NCI-H2107 treated with DMSO at 0.1 percent for 48 hours (cell line): ENCODE data around the gene LEFTY2.
"Not testable (repeated sequence)": the region's sequence is repeated elsewhere in the genome, so short reads cannot be mapped to it uniquely, and the experiment has no call there.

Experiments
- DNase-seq: peaks from one replicate; lab custom pipeline; 2025; ENCODE audit not compliant: unreplicated experiment; lab: John Stamatoyannopoulos, UW

Gene LEFTY2, protein sequence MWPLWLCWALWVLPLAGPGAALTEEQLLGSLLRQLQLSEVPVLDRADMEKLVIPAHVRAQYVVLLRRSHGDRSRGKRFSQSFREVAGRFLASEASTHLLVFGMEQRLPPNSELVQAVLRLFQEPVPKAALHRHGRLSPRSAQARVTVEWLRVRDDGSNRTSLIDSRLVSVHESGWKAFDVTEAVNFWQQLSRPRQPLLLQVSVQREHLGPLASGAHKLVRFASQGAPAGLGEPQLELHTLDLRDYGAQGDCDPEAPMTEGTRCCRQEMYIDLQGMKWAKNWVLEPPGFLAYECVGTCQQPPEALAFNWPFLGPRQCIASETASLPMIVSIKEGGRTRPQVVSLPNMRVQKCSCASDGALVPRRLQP

DNA sequence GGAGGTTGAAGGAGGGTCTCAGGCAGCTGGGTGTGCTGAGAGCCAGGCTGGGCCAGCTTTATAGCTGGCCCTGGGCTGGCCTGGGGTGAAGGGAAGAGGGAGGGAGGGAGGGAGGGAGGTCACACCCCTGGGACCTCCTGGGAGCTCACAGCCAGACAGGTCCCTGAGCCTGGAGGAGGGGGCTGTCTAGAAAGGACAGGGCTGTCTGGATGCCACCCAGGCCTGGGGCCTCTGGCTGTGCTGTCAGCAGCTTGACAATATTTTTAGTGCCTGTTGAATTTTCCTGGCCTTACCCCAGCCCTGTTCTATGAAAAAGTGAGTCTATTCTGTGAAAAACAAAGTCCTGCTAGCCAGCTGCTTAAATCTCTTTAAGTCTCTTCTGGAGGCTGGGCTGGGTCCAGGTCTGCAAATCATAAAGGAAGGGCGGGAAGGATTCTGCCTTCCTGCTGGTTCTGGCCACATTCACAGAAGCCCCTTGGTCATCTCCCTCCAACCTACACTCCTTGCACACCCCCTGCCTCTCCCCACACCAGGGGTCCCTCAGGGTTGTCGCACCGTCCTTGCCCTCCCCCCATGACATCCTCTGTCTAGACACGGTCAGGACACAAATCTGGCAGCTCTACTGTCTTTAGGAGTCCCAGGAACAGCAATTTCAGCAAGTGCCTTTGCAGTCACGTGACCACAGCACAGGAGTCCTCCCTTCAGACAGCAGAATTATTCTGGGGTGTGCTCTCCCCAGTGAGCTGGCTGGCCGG, at the start of gene LEFTY2:
LEFTY2 (minus strand) TSS at position 34 of the 755 bp plus-strand sequence. CDS start 80 bp downstream, outside the sequence.
- DNase-seq, result no peak

DNA sequence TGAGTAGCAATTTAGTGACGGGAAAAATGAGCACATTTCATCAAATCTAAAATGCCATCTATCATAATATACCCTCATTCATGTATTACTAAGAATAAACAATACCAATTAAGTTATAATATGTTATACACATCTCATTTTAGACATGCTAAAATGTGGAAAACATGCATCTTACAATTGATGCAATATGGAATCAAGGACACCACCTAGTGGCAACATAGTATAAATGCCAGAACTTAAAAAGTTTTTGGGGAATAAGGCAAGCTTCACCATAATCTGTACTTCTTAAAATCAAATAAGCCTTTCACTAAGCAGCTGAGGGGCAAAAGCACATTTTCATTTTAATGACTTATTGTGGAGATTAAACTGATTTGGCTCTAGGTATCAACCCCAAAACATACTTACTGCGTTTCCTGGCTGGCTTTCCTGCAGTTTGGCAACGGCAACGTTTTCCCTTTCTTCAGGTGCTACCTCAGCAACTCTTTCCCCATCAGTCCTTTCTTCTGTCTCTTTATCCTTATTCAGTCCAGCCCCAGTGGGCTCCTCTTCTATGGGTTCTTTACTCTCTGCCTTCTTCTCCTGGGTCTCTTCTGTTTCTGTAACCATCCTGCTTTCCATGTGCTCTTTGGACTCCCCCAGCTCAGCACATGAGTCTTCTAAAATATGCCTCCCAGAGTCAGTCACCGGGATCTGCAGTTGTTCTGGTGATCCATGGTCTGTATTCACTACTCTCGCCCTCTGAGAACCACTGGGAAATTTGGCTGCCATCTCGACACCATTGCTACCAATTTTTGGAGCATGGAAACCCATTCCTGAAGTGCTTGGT, 46.7 kb upstream of the LEFTY2 start:
- DNase-seq, result peak; percentile 49

DNA sequence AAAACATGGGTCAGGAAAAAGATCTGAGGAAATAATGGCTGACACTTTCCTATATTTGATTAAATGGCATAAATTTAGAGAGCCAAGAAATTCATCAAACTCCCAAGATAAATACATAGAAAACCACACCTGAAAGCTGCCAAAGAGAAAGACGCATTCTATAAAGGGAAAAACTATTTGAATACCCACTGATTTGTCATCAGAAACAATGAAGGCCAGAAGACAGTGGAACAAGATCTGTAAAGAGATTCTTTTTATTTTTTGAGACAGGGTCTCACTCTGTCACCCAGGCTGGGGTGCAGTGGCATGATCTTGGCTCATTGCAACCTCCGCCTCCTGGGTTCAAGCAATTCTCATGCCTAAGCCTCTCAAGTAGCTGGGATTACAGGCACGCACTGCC, 40.7 kb upstream of the LEFTY2 start:
- DNase-seq, result no peak

DNA sequence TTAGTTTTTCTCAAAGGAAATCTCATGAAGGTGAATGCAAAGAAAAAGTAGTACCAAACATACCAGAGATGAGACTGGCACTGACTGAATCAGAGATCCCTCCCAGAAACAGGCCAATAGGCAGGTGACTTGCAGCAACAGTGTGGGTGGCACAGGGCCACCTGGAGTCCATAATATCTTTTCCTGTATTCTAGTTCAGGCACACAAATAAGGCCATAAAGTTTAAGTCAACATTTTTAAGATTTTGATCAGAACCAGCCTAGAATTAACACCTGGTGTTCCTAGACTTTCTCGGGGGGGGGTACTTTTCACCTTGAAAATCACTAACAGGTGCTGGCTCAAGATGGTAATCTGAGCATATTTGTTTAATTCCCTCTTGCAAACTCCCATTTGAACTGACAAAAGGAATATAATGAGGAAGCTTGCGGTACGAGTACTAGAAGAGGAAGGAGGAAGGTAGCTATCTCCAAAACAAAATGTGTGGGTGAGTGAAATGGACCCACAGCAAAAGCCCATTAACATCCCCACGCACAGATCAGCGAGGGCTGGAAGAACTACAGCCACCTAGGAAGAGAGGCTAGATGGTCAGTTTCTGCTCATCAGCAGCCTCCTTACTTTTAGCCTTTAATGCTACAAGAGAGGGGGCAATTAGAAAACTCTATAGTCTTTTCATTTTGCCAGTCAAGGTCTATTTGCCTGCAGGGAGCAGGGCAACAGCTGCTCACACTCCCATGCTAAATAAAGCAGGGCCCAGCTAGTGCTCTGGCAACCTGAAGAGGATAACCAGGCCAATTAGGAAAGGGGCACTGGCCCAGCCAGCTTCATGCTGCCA, 39.2 kb upstream of the LEFTY2 start:
- peak; percentile 94 for DNase-seq

- DNase-seq, result no peak
Measured at GRCh38 chr1:225979421-225979820, 38.4 kb upstream of the LEFTY2 start.

DNA sequence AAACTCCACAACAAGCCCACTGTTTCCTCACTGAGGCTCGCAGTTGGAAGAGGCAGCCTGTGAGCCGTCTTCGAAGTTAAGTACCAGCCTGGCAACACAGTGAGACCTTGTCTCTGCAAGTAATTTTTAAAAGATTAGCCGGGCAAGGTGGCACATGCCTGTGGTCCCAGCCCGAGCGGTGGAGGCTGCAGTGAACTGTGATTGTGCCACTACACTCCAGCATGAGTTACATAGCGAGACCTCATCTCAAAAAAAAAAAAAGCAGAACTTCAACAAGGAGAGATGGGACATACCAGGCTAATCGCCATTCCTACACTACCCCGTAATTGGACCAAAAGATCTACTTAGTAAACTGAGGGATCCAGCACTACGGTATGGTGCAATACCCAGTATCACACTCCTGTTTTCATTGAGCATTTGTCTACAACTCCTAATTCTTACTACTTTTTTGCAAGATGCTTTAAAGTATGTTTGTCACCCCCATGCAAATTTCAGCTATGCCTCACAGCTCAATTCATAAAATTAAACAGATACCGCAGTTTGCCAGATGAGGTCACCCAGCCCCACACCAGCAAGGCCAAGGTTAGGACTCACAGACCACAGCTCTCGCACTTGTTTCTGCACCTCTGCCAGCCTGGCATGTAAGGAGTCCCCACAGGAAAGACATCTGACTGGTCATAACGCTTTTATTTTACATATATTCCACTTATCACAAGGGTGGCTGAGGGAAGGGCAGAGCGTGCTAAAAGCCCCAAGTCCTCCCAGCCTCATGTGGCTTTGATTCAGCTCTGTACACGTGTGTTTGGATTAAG, 37.1 kb upstream of the LEFTY2 start:
- no peak for DNase-seq

DNA sequence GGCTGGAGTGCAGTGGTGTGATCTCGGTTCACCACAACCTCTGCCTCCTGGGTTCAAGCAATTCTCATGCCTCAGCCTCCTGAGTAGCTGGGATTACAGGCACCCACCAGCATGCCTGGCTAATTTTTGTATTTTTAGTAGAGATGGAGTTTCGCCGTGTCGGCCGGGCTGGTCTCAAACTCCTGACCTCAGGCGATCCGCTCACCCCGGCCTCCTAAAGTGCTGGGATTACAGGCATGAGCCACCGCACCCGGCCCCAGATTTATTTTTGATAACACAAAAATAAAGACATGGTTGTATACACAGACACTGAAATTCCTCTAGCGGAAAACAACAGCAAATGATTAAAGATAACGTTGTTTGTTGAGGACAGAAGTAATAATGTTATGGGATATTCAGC, 34.1 kb upstream of the LEFTY2 start:
- not testable (repeated sequence) for DNase-seq

GRCh38 chr1:225974454-225974853, 33.4 kb upstream of the LEFTY2 start:
- no peak for DNase-seq

- DNase-seq, result peak; percentile 97
Measured at GRCh38 chr1:225973158-225973557, 32.1 kb upstream of the LEFTY2 start.

DNA sequence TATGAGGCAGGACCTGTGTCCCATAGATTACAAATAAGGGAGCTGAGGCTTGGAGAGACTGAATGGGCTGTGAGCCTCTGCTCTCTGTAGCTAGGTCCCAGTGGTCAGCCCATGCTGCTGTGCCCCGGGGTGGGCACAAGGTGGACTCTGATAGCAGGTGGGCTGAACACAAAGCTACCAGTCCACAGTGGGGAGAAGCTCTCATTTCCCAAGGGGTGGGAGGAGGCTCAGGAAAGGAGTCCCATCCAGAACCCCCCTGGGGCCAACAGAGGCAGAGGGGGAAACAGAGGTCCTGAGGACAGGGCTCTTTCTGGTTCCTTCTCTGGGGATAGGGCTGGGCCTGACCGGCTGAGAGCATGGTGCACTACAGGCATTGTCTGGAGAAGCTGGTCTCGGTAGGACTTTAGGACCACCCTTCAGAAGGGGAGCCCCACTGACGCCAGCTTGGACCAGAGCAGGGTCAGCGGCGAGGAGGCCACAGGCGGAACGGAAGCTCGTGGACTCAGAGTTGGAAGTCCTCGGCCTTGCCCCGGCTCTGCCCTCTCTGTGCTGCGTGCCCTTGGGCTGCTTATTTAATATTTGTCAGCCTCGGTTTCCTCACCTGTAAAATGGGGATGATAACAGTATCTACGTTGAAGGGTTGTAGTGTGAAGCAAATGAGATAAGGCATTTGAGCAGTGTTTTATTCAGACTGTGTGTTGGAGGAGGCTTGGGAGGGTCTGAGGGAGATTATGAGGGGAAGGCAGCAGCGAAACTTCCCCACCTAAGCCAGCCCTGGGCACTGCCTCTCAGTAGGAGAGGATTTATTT, 31.5 kb upstream of the LEFTY2 start:
- DNase-seq, result no peak

- DNase-seq, result not testable (repeated sequence)
Measured at GRCh38 chr1:225970592-225971157, 29.7 kb upstream of the LEFTY2 start.

- not testable (repeated sequence) for DNase-seq
Measured at GRCh38 chr1:225969751-225970150, 28.7 kb upstream of the LEFTY2 start.

GRCh38 chr1:225965231-225965630, 24.2 kb upstream of the LEFTY2 start:
- no peak for DNase-seq

DNA sequence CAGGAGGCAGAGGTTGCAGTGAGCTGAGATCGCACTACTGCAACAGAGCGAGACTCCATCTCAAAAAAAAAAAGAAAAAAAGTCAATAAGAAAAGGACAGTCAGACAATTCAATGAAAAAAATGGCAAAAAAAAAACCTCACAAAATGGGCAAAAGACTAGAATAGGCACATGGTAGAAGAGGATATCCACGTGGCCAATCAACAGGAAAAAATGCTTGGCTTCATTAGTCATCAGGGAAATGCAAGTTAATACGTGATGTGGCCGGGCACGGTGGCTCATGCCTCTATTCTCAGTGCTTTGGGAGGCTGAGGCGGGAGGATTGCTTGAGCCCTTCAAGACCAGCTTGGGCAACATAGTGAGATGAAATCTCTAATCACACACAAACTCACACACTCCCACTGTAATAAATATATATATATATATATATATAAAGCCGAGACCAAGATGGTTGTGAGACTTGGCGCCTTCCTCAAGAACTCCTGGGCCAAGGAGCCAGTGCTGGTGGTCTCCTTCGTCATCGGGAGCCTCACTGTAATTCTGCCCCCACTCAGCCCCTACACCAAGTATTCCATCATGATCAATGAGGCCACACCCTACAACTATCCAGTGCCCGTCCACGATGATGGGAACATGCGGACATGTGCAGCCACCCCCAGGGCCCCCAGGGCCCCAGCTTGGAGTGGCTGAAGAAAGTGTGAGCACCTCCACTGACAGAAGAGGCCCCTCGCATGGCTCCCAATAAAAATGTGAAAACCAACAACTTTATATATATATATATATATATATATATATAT, 22.9 kb upstream of the LEFTY2 start:
- DNase-seq, result no peak

- DNase-seq, result no peak
Measured at GRCh38 chr1:225962440-225962975, 21.5 kb upstream of the LEFTY2 start.

- DNase-seq, result no peak
Measured at GRCh38 chr1:225961659-225962439, 20.8 kb upstream of the LEFTY2 start.

GRCh38 chr1:225958041-225958440, 17.0 kb upstream of the LEFTY2 start:
- no peak for DNase-seq
